GM21526 (cell line): ENCODE results near the gene LY6G6C.

Source experiments
- ATAC-seq: cut with Tn5 transposase; IDR thresholded peaks from one replicate; pipeline ENCODE4 v1.9.1; 2021; ENCODE audit warnings: moderate library complexity; ENCODE audit not compliant: unreplicated experiment, low FRiP score

LY6G6C gene, protein sequence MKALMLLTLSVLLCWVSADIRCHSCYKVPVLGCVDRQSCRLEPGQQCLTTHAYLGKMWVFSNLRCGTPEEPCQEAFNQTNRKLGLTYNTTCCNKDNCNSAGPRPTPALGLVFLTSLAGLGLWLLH

DNA sequence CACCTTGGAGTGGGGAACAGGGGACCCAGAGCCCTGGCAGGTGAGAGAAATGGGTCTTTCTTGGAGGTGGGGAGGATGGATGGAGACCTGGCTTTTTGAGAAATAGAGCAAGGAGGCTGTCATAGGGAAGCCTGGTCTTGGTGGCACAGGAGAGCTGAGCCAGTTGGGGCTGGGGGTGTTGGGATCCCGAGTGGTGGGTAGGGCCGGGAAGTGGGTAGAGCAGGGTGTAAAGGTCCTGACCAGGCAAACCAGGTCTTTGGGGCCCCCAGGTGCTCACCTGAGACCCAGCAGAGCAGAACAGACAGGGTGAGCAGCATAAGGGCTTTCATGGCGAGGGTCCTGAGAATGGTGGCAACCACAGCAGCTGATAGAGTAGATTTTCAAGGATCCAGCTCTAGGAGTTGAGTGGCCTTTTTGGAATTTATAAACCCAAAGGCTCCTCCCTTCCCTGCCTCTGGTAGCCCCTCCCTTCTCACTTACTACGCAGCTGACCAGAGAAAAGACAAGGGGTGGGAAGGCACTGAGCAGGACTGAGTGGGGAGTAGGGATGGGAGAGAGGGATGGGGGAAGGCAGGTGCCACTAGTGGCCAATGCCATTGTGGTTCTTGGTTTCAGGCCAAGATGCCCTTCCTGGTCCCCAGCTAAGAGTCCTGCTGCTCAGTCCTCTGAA, at the start of gene LY6G6C:
Gene LY6G6C, minus strand, starts transcription at position 396 of the 670 bp plus-strand sequence. Its CDS starts 67 bp downstream, at position 329.
- ATAC-seq = no peak

DNA sequence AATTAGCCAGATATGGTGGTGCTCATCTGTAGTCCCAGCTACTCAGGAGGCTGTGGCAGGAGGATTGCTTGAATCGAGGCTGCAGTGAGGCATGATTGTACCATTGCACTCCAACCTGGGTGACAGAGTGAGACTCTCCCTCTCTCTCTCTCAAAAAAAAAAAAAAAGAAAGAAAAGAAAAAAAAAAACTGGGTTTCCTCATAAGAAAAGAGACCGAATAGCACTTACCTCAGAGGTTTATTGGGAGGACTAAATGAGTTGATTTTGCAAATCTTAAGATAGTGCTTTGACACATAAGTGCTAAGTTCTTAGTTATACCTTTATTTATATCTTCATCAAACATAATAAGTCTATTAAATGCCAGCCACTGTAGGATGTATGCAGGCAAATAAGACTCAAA, 49.3 kb upstream of the LY6G6C start:
- ATAC-seq = no peak

DNA sequence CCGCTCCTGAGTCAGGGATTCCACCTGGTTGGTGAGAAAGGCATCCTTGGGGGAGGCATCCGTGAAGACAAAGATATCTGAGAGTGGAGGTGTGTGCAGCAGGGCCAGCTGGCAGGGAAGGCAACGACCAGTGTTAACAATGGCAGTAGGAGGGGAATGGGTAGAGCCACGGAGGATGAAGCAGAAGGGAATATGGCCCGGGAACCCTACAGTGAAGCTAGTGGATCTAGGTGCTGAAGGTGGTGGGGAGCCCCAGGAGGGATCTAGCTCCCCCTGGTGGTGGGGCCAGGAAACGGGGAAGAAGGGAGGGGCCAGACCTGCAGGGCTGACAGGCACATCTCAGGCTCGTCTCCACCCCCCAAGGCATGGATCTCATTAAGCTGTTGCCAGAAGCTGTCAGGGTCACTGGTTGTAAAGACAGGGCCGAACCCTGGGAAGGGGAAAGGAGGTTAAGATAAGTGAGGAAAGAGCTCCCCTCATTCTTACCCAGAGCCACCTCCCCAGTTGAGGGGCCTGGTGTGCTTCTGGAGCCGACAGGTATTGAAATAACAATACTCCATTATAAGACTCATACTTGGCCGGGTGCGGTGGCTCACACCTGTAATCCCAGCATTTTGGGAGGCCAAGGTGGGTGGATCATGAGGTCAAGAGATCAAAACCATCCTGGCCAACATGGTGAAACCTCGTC, 48.3 kb upstream of the LY6G6C start:
- ATAC-seq = no peak

DNA sequence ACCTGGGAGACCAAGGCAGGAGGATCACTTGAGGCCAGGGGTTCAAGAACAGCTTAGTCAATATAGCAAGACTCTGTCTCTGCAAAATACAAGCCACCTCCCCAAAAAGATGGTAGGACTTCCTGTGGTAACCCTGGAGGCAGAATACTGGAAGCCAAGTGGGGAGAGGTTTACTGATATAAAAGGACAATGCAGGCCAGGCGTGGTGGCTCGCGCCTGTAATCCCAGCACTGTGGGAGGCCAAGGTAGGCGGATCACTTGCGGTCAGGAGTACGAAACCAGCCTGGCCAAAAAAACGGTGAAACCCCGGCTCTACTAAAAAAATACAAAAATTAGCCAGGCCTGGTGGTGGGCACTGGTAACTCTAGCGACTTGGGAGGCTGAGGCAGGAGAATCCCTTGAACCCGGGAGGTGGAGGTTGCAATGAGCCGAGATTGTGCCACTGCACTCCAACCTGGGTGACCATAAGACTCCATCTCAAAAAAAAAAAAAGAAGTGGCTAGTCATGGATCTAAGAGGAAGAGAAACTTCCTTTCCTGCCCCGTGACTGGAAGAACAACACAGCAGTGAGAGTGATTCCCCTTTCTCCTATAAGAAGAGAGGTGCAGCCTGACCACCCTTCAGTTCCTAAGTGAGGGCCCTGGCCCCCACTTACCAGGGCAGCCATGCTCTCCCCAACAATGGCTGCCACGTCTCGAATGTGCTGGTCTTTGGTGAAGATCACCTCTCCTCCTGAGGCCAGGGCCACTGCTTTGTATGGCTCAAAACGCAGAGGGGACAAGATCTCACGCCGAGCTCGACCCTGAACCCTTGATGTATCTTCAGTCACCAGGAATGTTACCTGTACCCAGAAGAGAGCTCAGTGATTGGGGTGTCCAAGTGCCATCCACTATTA, 47.1 kb upstream of the LY6G6C start:
- no peak for ATAC-seq

DNA sequence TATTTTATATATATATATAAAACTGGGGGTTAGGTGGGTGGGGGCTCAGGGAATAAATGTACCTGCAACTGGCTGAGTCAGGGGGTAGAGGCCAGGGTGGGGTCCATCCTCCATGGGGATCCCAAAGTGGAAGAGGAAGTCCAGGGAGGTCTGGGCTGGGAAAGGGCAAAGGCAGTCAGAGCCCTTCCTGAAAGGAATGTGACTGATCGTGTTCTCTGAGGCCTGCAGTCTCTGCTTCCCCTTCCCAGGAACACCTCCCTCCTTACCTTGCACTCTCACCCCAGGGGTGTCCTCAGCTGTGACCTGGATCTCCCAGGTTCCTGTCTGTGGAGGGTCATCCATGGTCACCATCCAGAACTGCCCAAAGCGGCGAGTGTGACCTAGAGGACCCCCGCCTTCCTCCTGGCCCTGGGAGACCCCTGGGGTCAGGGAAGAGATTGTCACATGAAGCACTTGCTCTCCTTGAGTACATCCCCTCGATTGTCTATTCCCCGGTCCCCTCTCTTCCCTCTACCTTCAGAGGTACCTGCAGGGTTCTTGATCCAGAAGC, 45.6 kb upstream of the LY6G6C start:
- ATAC-seq = no peak

DNA sequence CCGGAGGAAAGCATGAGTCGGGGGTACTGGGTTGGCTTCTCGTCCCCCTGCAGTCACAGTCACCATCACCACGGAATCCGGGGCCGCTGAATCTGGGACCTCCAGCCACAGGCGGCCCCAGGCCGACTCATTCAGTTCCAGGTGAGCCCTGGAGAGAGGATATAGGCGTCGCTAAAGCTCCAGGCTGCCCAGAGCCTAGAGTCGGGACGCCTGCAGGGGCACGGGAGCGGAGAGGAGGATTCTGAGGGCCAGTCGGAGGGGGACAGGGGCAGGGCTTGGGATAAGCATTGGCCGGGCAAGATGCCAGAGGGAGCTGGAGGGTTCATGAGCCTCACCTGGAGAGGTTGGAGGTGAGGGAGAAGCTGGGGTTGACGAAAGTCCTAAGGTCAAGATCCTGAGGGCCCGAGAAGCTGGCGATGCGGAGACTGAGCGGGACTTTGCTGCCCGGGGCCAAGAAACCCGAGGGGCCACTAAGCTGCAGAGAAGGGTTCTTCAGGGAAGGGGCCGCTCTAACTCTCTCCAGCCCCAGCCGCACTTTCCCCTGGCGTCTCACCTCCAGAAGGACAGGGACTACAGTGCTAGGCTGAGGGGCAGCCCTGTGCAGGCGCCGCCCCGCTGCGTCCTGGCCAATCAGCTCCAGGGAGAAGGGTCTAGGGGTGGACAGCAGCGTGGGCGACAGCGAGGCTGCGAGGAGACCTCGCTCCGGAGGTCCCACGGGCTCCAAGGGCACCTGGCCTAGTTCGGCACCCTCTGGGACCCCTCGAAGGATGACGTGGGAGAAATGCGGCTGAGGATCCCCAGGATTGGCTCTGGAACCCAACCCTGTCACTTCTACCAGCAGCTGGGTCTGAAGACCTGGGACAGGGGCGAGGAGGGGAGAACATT, 44.6 kb upstream of the LY6G6C start:
- no peak for ATAC-seq

DNA sequence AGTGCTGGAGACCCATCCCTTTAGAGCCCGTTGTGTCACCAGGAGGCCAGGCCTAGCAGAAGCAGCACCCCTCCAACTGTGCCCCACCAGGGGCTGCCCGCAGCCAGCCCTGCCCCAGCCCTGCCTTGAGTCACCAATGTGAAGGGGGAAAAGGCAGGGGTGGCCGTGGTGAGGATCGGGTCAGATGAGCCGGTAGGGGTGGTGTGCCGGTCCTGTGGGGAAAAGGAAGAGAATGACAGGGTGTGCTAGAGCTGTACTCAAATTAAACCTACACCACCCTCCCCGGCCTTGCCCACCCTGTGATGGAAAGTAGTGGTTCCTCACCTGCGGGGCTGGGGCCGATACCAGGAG, 44.0 kb upstream of the LY6G6C start:
- no peak for ATAC-seq

DNA sequence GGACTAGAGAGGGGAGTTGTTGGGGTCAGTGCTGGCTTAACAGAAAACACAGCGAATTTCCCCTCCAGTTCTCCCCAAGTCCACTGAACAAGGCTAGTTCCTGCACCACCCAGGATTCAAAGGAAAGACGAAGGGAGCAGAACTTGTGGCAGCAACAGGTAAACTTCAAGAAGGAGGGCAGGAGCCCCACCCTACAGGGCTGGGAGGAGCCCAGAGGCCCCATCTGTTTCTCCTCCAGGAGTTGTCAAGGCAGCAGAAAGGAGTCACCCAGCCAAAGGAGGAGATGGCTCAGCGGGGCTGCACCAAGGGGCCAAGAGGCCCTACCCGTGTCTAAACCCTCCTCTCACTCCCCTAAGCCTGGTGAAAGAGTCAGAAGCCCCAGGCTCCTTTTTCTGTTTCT, 42.7 kb upstream of the LY6G6C start:
- ATAC-seq = no peak

DNA sequence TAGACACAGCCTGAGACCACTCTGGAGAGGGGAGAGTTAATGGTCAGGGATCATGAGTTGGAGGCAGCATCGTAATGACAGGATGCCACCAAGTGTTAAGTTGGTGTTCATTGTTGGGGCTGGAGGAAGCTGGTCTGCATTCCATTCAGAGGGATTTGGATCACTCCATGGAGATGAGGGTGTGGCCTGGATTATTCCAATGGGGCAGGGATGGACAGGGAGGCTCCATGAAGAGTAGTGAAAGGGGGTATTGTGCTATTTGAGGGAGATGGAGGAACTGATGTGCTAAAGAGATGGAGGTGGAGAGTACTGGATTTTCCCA, 42.0 kb upstream of the LY6G6C start:
- no peak for ATAC-seq

DNA sequence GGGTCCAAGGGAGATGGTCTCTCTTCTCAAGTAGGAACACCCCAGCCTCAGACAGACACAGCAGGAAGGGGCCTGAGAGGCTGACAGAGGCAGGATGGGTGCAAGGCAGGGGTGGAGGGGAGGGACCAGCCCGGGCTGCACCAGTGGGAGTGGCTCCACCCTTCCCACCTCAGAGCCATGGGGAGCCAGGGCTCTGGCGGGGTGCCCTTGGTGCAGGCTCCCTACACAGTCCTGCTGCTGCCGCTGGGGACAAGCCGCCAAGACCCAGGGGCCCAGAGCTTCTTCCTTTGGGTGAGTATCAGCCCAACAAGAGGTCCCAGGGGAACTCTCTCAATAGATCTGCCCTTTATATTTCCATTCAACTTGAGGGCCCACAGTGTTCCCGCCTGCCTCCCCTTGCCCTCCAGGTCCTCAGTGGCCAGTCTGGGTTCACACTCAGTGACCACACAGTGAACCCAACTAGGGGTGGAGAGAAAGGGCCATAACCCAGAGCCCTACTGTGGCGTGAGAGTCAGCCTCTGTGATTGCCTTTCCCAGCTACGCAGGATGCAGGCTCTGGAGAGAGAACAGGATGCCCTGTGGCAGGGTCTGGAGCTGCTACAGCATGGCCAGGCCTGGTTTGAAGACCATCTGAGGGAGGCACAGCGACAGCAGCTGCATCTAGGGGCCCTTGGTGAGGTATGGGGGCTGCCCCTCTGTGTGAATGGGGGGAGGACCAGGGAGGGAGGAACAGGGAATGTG, 41.5 kb upstream of the LY6G6C start:
- no peak for ATAC-seq

DNA sequence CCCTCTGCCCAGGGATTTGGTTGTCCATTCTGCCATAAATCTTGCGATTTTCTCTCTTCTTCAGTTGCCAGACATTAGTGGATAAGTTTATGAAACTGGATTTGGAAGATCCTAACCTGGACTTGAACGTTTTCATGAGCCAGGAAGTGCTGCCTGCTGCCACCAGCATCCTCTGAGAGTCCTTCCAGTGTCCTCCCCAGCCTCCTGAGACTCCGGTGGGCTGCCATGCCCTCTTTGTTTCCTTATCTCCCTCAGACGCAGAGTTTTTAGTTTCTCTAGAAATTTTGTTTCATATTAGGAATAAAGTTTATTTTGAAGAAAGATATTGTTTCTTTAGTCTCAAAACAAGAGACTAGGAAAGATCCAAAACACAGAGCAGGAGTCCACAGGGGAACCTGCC, 40.8 kb upstream of the LY6G6C start, which contains the start of gene SAPCD1:
Gene SAPCD1, plus strand, starts transcription at position 301 of the 400 bp plus-strand sequence. CDS start 399 bp downstream, outside the sequence.
- no peak for ATAC-seq

DNA sequence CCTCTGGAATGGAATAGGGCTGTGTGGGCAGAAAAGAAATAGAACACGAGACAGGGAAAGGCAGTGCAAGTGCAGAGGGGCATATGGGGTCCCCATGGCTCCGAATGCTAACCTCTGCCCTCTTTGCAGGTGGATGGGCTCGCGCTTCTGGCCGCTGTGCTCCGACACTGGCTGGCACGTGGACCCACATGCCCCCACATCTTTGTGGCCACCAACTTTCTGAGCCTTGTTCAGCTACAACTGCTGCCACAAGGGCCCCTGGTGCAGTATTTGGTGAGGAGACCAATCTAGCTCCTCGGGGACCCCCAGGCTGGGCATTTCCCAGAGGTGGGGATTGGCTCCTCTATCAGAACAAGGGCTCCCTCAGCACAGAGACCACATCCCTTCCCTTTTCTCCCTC, 39.8 kb upstream of the LY6G6C start:
- no peak for ATAC-seq

DNA sequence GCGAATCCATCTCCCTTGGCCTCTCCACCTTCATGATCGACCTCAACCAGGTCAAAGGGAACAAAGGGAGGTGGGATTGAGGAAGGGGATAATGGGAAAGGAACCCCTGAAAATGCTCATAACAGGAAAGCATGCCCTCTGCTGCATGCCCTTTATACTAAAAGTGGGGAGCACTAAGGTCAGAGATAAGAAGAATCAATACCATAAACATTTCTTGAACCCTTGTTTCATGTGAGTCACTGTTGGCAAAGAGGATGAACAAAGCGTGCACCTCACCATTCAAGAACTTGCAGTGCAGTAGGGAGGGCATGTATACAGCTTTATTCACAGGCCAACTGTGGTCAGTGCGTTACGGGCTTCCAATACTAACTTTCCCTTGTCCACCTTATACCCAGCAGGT, 39.2 kb upstream of the LY6G6C start:
- ATAC-seq = no peak

DNA sequence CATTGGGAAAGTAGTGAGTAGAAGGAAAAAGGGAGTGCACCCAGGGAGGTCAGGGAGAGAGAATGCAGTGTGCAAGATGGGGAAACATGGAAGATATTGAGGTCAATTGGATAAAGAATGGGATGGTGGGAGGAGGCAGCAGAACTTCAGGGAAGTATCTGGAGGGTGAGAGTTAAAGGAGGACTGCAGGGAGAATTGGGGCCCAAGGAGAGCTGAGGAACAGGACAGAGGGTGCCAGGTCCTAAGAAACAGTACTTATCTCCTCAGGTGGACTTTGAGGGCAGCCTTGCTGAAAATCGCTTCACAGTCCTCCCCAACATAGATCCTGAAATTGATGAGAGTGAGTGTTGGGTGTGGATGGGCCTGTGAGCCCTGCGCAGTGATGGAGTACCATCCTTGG, 36.7 kb upstream of the LY6G6C start:
- no peak for ATAC-seq

DNA sequence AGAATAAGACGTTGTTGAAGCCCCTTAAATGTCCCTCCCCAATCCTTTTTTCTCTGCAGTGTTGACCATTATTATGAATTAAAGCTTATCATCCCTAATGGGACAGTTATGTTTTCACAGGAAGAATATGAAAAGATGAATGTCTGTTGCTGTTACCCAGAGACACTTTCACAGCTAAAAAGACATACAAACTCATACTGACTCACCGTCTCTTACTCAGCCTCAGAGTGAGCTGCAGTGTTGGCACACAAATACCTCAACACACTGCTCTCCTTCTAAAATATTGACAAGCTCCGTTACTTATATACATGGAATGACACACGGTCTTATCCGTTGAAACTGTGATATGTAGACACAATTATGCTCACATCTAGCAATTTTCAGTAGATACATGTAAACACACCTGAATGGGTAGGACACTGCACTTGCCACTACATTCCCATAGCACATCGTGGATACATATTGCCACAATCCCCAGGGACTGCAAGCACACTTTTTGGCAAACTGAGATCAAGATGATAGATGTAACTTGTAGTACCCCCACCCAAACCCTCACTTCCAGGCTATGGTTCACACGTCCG, 31.3 kb upstream of the LY6G6C start:
- no peak for ATAC-seq

DNA sequence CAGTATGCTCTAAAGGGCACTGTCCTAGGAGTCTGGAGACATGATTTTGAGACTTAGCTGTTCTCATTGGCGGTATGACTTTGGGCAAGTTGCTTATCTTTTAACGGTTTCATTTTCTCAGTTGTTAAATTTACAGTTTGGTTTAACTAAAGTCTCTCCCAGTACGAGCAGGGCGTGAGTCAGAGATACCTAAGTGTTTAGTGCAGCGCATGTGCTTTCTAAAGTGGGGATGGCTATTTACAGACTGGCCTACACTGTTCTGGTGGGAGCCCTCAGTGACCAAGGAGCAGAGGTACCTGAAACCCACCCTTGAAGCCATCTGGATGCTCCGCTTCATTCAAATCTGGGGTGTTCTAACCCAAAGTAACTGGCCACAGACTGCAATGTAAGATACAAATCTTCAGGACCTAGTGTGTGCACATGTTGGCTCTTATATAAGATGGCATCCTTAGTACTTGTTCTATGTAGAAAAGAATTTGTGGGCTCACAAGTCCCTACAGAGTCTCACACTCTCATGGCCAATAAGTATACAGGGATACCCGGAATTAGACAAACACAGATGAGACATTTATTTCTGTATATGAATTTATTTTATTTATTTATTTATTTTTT, 29.0 kb upstream of the LY6G6C start:
- ATAC-seq = no peak

DNA sequence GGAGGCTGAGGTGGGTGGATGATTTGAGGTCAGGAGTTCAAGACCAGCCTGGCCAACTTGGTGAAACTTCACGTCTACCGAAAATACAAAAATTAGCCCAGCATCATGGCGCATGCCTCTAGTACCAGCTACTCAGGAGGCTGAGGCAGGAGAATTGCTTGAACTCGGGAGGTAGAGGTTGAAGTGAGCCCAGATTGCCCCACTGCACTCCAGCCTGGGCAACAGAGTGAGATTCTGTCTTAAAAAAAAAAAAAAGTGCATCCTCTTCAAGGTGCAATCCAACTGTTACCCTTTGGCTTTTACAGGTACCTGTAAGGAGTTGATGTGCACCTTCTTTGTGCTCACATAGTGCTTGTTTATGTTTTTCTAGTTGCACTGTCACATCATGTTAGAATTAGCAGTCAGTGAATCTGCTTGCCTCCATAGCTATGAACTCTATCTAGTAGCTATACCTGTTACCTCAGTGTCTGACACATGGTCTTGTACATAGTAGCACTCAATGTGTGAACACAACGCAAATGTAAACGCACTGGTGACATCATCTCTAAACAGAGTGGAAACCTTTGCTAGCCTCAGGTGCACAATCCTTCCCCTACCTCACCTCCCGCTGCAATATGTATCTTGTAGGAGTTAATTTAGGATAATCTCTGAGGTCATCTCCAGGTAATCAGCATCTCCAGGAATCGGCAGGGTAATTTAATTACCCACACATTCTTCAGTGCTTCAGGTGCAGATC, 27.9 kb upstream of the LY6G6C start:
- ATAC-seq = no peak

DNA sequence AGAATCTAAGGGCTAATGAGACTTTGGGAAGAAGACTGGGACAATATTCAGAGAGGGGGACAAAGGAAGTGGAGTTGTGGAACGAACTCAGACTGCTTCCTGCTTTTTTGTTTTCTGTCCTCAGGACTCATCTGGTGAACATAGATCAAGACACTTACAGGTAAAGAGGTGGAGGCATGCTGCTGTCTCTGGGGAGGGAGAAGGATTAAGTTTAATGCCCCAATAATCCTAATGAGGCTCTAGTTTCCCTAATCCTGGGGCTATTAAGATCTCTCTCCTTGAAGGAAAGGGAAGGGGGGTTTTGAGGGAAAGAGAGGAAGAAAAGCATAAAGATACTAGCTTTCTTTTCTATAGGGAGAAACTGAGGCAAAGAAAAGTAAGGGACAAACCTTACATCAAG, 22.9 kb upstream of the LY6G6C start:
- no peak for ATAC-seq
